DND-41 (cell line): ENCODE data around the gene FDXR.

Source experiments
- EZH2 ChIP-seq: IDR thresholded peaks from 3 replicates; pipeline ENCODE4 v1.6.1; 2012; ENCODE audit warnings: borderline replicate concordance, low read depth, mild to moderate bottlenecking, moderate library complexity, low read length, inconsistent platforms; ENCODE audit not compliant: severe bottlenecking
- TF ChIP-seq, protein P1 (sequence below): IDR thresholded peaks from 2 replicates; pipeline ENCODE4 v1.5.1; 2012; ENCODE audit warnings: borderline replicate concordance, low read length, moderate library complexity, mild to moderate bottlenecking; ENCODE audit not compliant: poor library complexity, severe bottlenecking; ENCODE audit errors: extremely low read depth

GRCh38 chr17:74855323-74855722 lies 17.5 kb downstream of the FDXR start:
- TF ChIP-seq, protein P1, sequence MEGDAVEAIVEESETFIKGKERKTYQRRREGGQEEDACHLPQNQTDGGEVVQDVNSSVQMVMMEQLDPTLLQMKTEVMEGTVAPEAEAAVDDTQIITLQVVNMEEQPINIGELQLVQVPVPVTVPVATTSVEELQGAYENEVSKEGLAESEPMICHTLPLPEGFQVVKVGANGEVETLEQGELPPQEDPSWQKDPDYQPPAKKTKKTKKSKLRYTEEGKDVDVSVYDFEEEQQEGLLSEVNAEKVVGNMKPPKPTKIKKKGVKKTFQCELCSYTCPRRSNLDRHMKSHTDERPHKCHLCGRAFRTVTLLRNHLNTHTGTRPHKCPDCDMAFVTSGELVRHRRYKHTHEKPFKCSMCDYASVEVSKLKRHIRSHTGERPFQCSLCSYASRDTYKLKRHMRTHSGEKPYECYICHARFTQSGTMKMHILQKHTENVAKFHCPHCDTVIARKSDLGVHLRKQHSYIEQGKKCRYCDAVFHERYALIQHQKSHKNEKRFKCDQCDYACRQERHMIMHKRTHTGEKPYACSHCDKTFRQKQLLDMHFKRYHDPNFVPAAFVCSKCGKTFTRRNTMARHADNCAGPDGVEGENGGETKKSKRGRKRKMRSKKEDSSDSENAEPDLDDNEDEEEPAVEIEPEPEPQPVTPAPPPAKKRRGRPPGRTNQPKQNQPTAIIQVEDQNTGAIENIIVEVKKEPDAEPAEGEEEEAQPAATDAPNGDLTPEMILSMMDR, result no peak
- TF ChIP-seq EZH2, result no peak
